ENCODE results near the gene TOX2. TPM values are rescaled to one million over a fixed set of nuclear protein-coding genes. Genes with fewer than 3 reads are reported as not detected.

The TOX2 gene
- total and polyA plus RNA-seq, 7 donors, result 0.06 to 0.53 (median 0.38) TPM

DNA sequence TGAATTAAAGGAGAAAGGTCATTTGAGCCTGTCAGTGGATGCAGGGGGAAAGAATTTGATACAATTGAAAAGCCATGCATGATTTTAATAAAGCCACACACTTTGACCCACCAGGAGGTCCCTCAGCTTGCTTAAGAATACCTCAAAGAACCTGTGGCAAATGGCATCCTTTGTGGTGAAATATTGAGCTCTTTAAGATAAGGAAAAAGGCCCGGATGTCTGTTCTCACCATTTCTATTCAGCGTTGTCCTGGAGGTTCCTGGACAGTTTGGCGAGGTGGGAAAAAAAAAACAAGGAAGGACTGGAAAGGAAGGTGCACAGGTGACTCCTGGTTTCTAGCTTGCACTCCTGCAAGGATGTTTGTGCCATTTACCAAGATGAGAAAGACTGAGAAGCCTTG lies 91.0 kb downstream of the TOX2 start:
- H3K4me3 ChIP-seq, result no peak overlapping the region
- TF ChIP-seq CTCF (IDR thresholded peaks at IDR 0.05), result no peak
- H3K27ac ChIP-seq, result no peak overlapping the region
- no peak for DNase-seq
- no peaks in the 10 kb centered on the region for H3K9me3 ChIP-seq
- 81 to 86% (median 83%) methylated on average over 3 of the region's 3 CpGs for WGBS, 3 donors
- intact Hi-C loops (cut with DNase I), result no loop called here
- peaks cover 0 to under 1% (median 0%) of the 10 kb centered on the region in 3 donors for H3K27me3 ChIP-seq (ENCODE audit: insufficient read depth in 3 of 3, low read length in 2 of 3)
- no peaks in the 10 kb centered on the region for H3K4me1 ChIP-seq
- H3K36me3 ChIP-seq (ENCODE audit: insufficient read depth in 1 of 2, low read depth in 1 of 2), result no peaks in the 10 kb centered on the region
- ATAC-seq, result no peak

- Histone ChIP-seq H3K27me3 (ENCODE audit: insufficient read depth in 3 of 3, low read length in 2 of 3) (no peaks in the 10 kb centered on the region), H3K9me3 (no peaks in the 10 kb centered on the region), H3K27ac (no peak overlapping the region), H3K4me1 (no peaks in the 10 kb centered on the region), H3K4me3 (no peak overlapping the region), H3K36me3 (ENCODE audit: insufficient read depth in 1 of 2, low read depth in 1 of 2) (no peaks in the 10 kb centered on the region)
- no peak for DNase-seq
- 79 to 86% (median 84%) methylated on average over 6 of the region's 6 CpGs for WGBS, 3 donors
- no peak for ATAC-seq
- no peak for TF ChIP-seq CTCF (IDR thresholded peaks at IDR 0.05)
- intact Hi-C loops (cut with DNase I), result no loop called here
Measured at GRCh38 chr20:44006126-44006525, 91.5 kb downstream of the TOX2 start.

DNA sequence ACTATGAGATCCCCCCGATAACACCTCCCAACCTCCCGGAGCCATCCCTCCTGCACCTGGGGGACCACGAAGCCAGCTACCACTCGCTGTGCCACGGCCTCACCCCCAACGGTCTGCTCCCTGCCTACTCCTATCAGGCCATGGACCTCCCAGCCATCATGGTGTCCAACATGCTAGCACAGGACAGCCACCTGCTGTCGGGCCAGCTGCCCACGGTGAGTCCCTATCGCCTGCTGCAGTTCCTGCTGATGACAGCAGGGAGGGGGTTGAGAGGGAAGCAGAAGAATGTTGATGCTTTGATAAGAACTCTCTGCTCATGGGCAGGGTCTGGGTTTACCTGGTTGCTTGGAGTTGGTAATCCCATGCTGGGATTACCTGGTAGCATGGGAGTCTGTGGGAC lies 91.9 kb downstream of the TOX2 start:
- no peaks in the 10 kb centered on the region for H3K9me3 ChIP-seq
- H3K27ac ChIP-seq, result no peak overlapping the region
- 80 to 84% (median 81%) methylated on average over 9 of the region's 9 CpGs for WGBS, 3 donors
- no peaks in the 10 kb centered on the region for H3K4me1 ChIP-seq
- no peak for TF ChIP-seq CTCF (IDR thresholded peaks at IDR 0.05)
- H3K27me3 ChIP-seq (ENCODE audit: insufficient read depth in 3 of 3, low read length in 2 of 3), result no peaks in the 10 kb centered on the region
- ATAC-seq (no peak), DNase-seq (no peak)
- no peak overlapping the region for H3K4me3 ChIP-seq
- H3K36me3 ChIP-seq (ENCODE audit: insufficient read depth in 1 of 2, low read depth in 1 of 2), result no peaks in the 10 kb centered on the region
- intact Hi-C loops (cut with DNase I), result no loop called here

- intact Hi-C loops (cut with DNase I), result no loop called here
- no peak for TF ChIP-seq CTCF (IDR thresholded peaks at IDR 0.05)
- Histone ChIP-seq H3K4me3 (no peak overlapping the region), H3K27me3 (ENCODE audit: insufficient read depth in 3 of 3, low read length in 2 of 3) (peaks cover 0 to 7% (median 0%) of the 10 kb centered on the region in 3 donors), H3K36me3 (ENCODE audit: insufficient read depth in 1 of 2, low read depth in 1 of 2) (no peaks in the 10 kb centered on the region), H3K4me1 (no peaks in the 10 kb centered on the region), H3K9me3 (no peaks in the 10 kb centered on the region), H3K27ac (no peak overlapping the region)
- WGBS, 3 donors, result 44 to 56% (median 51%) methylated on average over 12 of the region's 12 CpGs
- ATAC-seq, result no peak
- DNase-seq, result no peak
Measured at GRCh38 chr20:44008806-44009678, 94.4 kb downstream of the TOX2 start.

DNA sequence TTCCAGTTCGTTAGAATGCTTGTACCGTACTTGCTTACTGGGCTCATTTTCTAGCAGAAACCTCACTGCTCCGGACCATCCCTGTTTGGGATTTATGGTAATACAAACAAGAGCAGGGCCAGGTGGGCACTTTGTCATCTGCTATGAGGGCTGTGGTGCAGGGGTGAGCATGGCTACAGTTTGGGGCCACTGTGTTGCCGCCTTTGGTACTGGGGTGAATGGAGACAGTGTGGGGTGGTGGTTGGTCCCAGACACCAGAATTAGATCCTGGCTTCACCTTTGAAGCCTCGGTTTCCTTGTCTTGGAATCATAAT lies 95.0 kb downstream of the TOX2 start:
- DNase-seq (no peak), ATAC-seq (no peak)
- Histone ChIP-seq H3K4me1 (no peaks in the 10 kb centered on the region), H3K36me3 (ENCODE audit: insufficient read depth in 1 of 2, low read depth in 1 of 2) (no peaks in the 10 kb centered on the region), H3K4me3 (no peak overlapping the region), H3K27me3 (ENCODE audit: insufficient read depth in 3 of 3, low read length in 2 of 3) (peaks cover 0 to 13% (median 0%) of the 10 kb centered on the region in 3 donors), H3K9me3 (no peaks in the 10 kb centered on the region), H3K27ac (no peak overlapping the region)
- intact Hi-C loops (cut with DNase I), result no loop called here
- no peak for TF ChIP-seq CTCF (IDR thresholded peaks at IDR 0.05)
- 56 to 66% (median 62%) methylated on average over 5 of the region's 5 CpGs for WGBS, 3 donors

All from psoas muscle (tissue), 8 donors.